K562 (cell line): ENCODE data around the gene ZNF165. TPM values are rescaled to one million over a fixed set of nuclear protein-coding genes. Genes with fewer than 3 reads are reported as not detected.

Source experiments
- BMI1 ChIP-seq: fragments of 150-350 bp; IDR thresholded peaks from 2 replicates; pipeline ENCODE4 v1.6.1; 2014; ENCODE audit warnings: low read length
- CEBPB ChIP-seq: fragments of 450-650 bp; IDR thresholded peaks from 2 replicates; pipeline ENCODE4 v1.6.1; 2016; ENCODE audit warnings: missing genetic modification characterization, missing compliant biosample characterization
- ELK3 ChIP-seq: fragments of 450-650 bp; formaldehyde crosslinking; IDR thresholded peaks from 2 replicates; pipeline ENCODE4 v1.4.0; 2020; ENCODE audit warnings: mild to moderate bottlenecking
- HLTF ChIP-seq: fragments of 450-650 bp; IDR thresholded peaks from 2 replicates; pipeline ENCODE4 v1.6.1; 2016
- HMBOX1 ChIP-seq: sonication (generic); IDR thresholded peaks from 2 replicates; pipeline ENCODE4 v1.6.1; 2016
- HMG20B ChIP-seq: fragments of 250-450 bp; sonication (Bioruptor Pico); IDR thresholded peaks from 2 replicates; pipeline ENCODE4 v1.5.0; 2021; ENCODE audit warnings: mild to moderate bottlenecking
- KLF1 ChIP-seq: fragments of 450-650 bp; IDR thresholded peaks from 2 replicates; pipeline ENCODE4 v1.6.1; 2016; ENCODE audit warnings: missing genetic modification characterization, missing compliant biosample characterization
- L3MBTL2 ChIP-seq: fragments of 450-650 bp; IDR thresholded peaks from 2 replicates; pipeline ENCODE4 v1.6.1; 2016; ENCODE audit warnings: mild to moderate bottlenecking, moderate library complexity
- NR4A1 ChIP-seq, 2 experiments: fragments of 250-450 bp in 1 of 2; fragments of 450-650 bp in 1 of 2; sonication (Bioruptor Pico) in 1 of 2; IDR thresholded peaks; 2 replicates each; pipeline versions ENCODE4 v1.4.0 to v1.6.1; 2016 to 2020; ENCODE audit warnings: mild to moderate bottlenecking in 2 of 2, missing compliant biosample characterization in 1 of 2, missing genetic modification characterization in 1 of 2, moderate library complexity in 1 of 2
- PATZ1 ChIP-seq: fragments of 250-450 bp; sonication (Bioruptor Pico); IDR thresholded peaks from 2 replicates; pipeline ENCODE4 v1.5.0; 2020; ENCODE audit warnings: mild to moderate bottlenecking, borderline replicate concordance
- U2AF1 ChIP-seq: fragments of 200-400 bp; formaldehyde crosslinking; optimal IDR thresholded peaks from 2 replicates; pipeline ENCODE3; 2017; ENCODE audit warnings: mild to moderate bottlenecking, low read depth, low read length, moderate library complexity
- ZBTB40 ChIP-seq, 2 experiments: fragments of 450-650 bp in 1 of 2; sonication (generic) in 1 of 2; formaldehyde crosslinking in 1 of 2; IDR thresholded peaks; 2 replicates each; pipeline versions ENCODE4 v1.7.1 to v1.9.0; 2016 to 2022; ENCODE audit warnings: inconsistent platforms in 1 of 2, mild to moderate bottlenecking in 1 of 2, missing genetic modification reagents in 1 of 2
- polyA plus RNA-seq, 8 experiments: library from polyadenylated mRNA; depleted of rRNA in 4 of 8; stranded (reverse) in 5 of 8; unstranded in 3 of 8; fragments of >200 nt; fragmentation: Nextera tagmentation in 2 of 8; fragmentation: Illumina TruSeq in 1 of 8; extraction: Ambion mirVana in 2 of 8; extraction: Trizol in 1 of 8; gene quantifications; 2 replicates each; pipeline versions ENCODE4 v1.2.1 to v1.2.3, GENCODE V29; 2011 to 2014; ENCODE audit warnings: inconsistent platforms in 1 of 8, missing spikeins in 1 of 8
- total RNA-seq, 7 experiments: library from RNA; depleted of rRNA in 6 of 7; stranded (reverse); fragments of >200 nt in 6 of 7; fragmentation: Illumina TruSeq in 2 of 7; extraction: Trizol in 2 of 7; gene quantifications; 2 replicates each; pipeline versions ENCODE4 v1.2.1 to v1.2.3, GENCODE V29; 2011 to 2021; ENCODE audit warnings: low replicate concordance in 1 of 7

ZNF165 gene
- total and polyA plus RNA-seq, 9 of the 15 experiments (the other 6 are each of a cell fraction or from before 2014, with no cell fraction given) = 0.82 to 3.6 (median 1.2) TPM

- TF ChIP-seq PATZ1 (CRISPR knock-in tag) (no peak), HMG20B (no peak), ELK3 (CRISPR knock-in tag) (no peak), ZBTB40 (IDR thresholded peaks at IDR 0.05) (peak; percentile 100), ZBTB40 (CRISPR knock-in tag; IDR thresholded peaks at IDR 0.05) (no peak), BMI1 (peak; percentile 67; the same call in 1 of the 2 replicates), HMBOX1 (no peak), CEBPB (tag) (no peak), L3MBTL2 (peak; percentile 70; the same call in 1 of the 2 replicates), HLTF (0 out of 2 replicates have a peak, but pooled peaks have one; percentile 37), NR4A1 (CRISPR knock-in tag; IDR thresholded peaks at IDR 0.05) (0 out of 2 replicates have a peak, but pooled peaks have one; percentile 15), NR4A1 (tag; IDR thresholded peaks at IDR 0.05) (peak; percentile 70; the same call in 1 of the 2 replicates), KLF1 (tag) (peak; percentile 88), U2AF1 (no peak)
Measured at GRCh38 chr6:28080631-28081485, 490 bp downstream of the ZNF165 start (continued).
